Endodermal cell (in vitro differentiated cells): Measurements from ENCODE around the gene TRAF3IP1. TPM values are rescaled to one million over a fixed set of nuclear protein-coding genes. Genes with fewer than 3 reads are reported as not detected.

Experiments
- DNase-seq: peaks from one replicate; pipeline ENCODE4 v3.0.0-alpha.2; 2017
- H3K27ac ChIP-seq: 2 replicates; pipeline ENCODE4 v1.5.1; 2013; ENCODE audit warnings: mild to moderate bottlenecking, low read depth, low read length, moderate library complexity
- H3K27me3 ChIP-seq: 2 replicates; pipeline ENCODE4 v1.6.1; 2013; ENCODE audit warnings: mild to moderate bottlenecking, low read length, moderate library complexity; ENCODE audit not compliant: insufficient read depth, control insufficient read depth, poor library complexity, severe bottlenecking
- H3K36me3 ChIP-seq: 2 replicates; pipeline ENCODE4 v1.7.0; 2013; ENCODE audit warnings: mild to moderate bottlenecking, low read length, moderate library complexity; ENCODE audit not compliant: control insufficient read depth, insufficient read depth
- H3K4me1 ChIP-seq: one replicate; pipeline ENCODE4 v1.7.0; 2013; ENCODE audit warnings: low read length; ENCODE audit not compliant: control insufficient read depth, insufficient read depth
- H3K4me3 ChIP-seq: 2 replicates; pipeline ENCODE4 v1.5.1; 2013; ENCODE audit warnings: mild to moderate bottlenecking, low read length, moderate library complexity
- H3K9ac ChIP-seq: 2 replicates; pipeline ENCODE4 v1.6.1; 2013; ENCODE audit warnings: mild to moderate bottlenecking, low read length, moderate library complexity; ENCODE audit not compliant: poor library complexity, severe bottlenecking; ENCODE audit errors: extremely low read depth
- H3K9me3 ChIP-seq: 2 replicates; pipeline ENCODE4 v1.6.1; 2013; ENCODE audit warnings: mild to moderate bottlenecking, low read length, moderate library complexity; ENCODE audit not compliant: control insufficient read depth
- H3K27ac Mint-ChIP-seq: 2 replicates; pipeline ENCODE4 v1.8.0; 2020; ENCODE audit warnings: mixed read lengths
- H3K27me3 Mint-ChIP-seq: 2 replicates; pipeline ENCODE4 v1.8.0; 2021; ENCODE audit warnings: mild to moderate bottlenecking, mixed read lengths; ENCODE audit not compliant: insufficient read depth
- H3K36me3 Mint-ChIP-seq: 2 replicates; pipeline ENCODE4 v1.8.0; 2020; ENCODE audit warnings: low read depth, mixed read lengths
- H3K4me1 Mint-ChIP-seq: 2 replicates; pipeline ENCODE4 v1.8.0; 2020; ENCODE audit warnings: mixed read lengths
- H3K4me3 Mint-ChIP-seq: 2 replicates; pipeline ENCODE4 v1.8.0; 2020; ENCODE audit warnings: mild to moderate bottlenecking, moderate library complexity, mixed read lengths
- H3K9me3 Mint-ChIP-seq: 2 replicates; pipeline ENCODE4 v1.8.0; 2020; ENCODE audit warnings: mild to moderate bottlenecking, mixed read lengths
- CTCF ChIP-seq: fragments of 200-600 bp; sonication (generic); conservative IDR thresholded peaks from 2 replicates; pipeline ENCODE4 v1.5.0; 2021; ENCODE audit warnings: antibody characterized with exemption, mild to moderate bottlenecking
- WGBS, 2 experiments: methylation state at CpG; one replicate each; pipeline versions ENCODE4 v1.1.5 to v1.1.7; 2013; ENCODE audit warnings: missing lambda C conversion rate in 2 of 2, mixed read lengths in 1 of 2; ENCODE audit not compliant: insufficient coverage in 1 of 2, insufficient read length in 1 of 2; 5-methylcytosine and 5-hydroxymethylcytosine counted together
- total RNA-seq, 2 donors: library from RNA; stranded (reverse); fragmentation: NEBNext Ultra II Directional in 1 of 2; extraction: Animal tissue kit (Norgen Biotek cat#: 25700) in 1 of 2; gene quantifications; 2 replicates in 1 of 2; 3 replicates in 1 of 2; pipeline ENCODE4 v1.2.1, GENCODE V29; 2021

Gene TRAF3IP1
- total RNA-seq, 2 donors from 2014 or later, result 21.9 to 28.3 TPM

GRCh38 chr2:238406221-238406997 is 86.1 kb downstream of the TRAF3IP1 start:
- Histone ChIP-seq H3K4me3 (no peak overlapping the region), H3K9me3 (no peaks in the 10 kb centered on the region), H3K36me3 (no peaks in the 10 kb centered on the region), H3K4me1 (no peaks in the 10 kb centered on the region), H3K27me3 (no peaks in the 10 kb centered on the region), H3K27ac (no peak overlapping the region), H3K9ac (no peak overlapping the region)
- peaks cover 27% of the 10 kb centered on the region for H3K36me3 Mint-ChIP-seq
- H3K27ac Mint-ChIP-seq, result peak overlapping the region; percentile 35
- H3K9me3 Mint-ChIP-seq, result no peaks in the 10 kb centered on the region
- 92 to 93% methylated on average over 9 to 20 of the region's 20 CpGs for WGBS, 2 experiments
- H3K27me3 Mint-ChIP-seq, result no peaks in the 10 kb centered on the region
- no peak for DNase-seq
- H3K4me3 Mint-ChIP-seq, result no peak overlapping the region
- no peak for TF ChIP-seq CTCF
- H3K4me1 Mint-ChIP-seq, result peaks cover 11% of the 10 kb centered on the region

GRCh38 chr2:238406998-238407285 is 86.6 kb downstream of the TRAF3IP1 start:
- Histone ChIP-seq H3K4me3 (no peak overlapping the region), H3K9me3 (no peaks in the 10 kb centered on the region), H3K27me3 (no peaks in the 10 kb centered on the region), H3K4me1 (no peaks in the 10 kb centered on the region), H3K36me3 (no peaks in the 10 kb centered on the region), H3K27ac (no peak overlapping the region), H3K9ac (no peak overlapping the region)
- Mint-ChIP-seq H3K4me1 (peaks cover 11% of the 10 kb centered on the region), H3K27me3 (no peaks in the 10 kb centered on the region), H3K36me3 (peaks cover 23% of the 10 kb centered on the region), H3K9me3 (no peaks in the 10 kb centered on the region), H3K27ac (no peak overlapping the region), H3K4me3 (no peak overlapping the region)
- DNase-seq, result no peak
- TF ChIP-seq CTCF, result no peak
- 87% methylated on average over 8 of the region's 8 CpGs; no CpG with 5 or more reads in 1 of the 2 experiments for WGBS, 2 experiments

GRCh38 chr2:238407566-238407965 is 87.2 kb downstream of the TRAF3IP1 start:
- 95% methylated on average over 5 to 11 of the region's 11 CpGs for WGBS, 2 experiments
- no peak overlapping the region for H3K4me3 Mint-ChIP-seq
- no peak for DNase-seq
- no peak overlapping the region for H3K27ac ChIP-seq
- peaks cover 11% of the 10 kb centered on the region for H3K4me1 Mint-ChIP-seq
- H3K4me1 ChIP-seq, result no peaks in the 10 kb centered on the region
- no peaks in the 10 kb centered on the region for H3K27me3 ChIP-seq
- H3K9me3 Mint-ChIP-seq, result no peaks in the 10 kb centered on the region
- H3K36me3 Mint-ChIP-seq, result peaks cover 23% of the 10 kb centered on the region
- no peak overlapping the region for H3K27ac Mint-ChIP-seq
- TF ChIP-seq CTCF, result no peak
- H3K27me3 Mint-ChIP-seq, result no peaks in the 10 kb centered on the region
- no peaks in the 10 kb centered on the region for H3K9me3 ChIP-seq
- no peak overlapping the region for H3K4me3 ChIP-seq
- no peaks in the 10 kb centered on the region for H3K36me3 ChIP-seq
- no peak overlapping the region for H3K9ac ChIP-seq
